Putamen (tissue), 1 donor: Measurements from ENCODE around the gene GOPC.

Source experiments
- DNase-seq: peaks from one replicate; pipeline ENCODE4 v3.0.0-alpha.2; 2016; ENCODE audit warnings: low spot score

GOPC gene

DNA sequence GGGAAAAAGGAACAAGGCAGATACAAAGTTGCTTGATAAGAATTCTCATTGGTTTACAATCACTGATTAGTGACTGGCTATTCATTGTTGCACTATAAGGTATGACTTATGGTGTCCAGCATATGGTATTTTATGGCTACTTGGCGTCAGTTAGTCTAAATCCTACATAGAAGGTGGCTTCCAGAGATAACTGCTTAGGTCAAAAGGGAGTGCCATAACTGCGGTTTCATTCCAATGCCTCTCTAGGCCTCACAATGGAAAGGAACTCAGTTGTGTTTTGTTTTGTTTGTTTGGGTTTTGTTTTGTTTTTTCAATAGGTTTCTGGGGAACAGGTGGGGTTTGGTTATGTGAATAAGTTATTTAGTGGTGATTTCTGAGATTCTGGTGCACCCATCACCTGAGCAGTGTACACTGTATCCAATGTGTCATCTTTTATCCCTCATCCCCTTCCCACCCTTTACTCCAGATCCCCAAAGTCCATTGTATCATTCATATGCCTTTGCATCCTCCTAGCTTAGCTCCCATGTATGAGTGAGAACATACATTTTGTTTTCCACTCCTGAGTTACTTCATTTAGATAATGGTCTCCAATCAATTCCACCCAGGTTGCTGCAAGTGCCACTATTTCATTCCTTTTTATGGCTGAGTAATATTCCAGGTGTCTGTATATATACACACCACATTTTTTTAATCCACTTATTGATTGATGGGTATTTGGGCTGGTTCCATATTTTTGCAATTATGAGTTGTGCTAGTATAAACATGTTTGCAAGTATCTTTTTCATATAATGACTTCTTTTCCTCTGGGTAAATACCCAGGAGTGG lies 7.0 kb downstream of the GOPC start:
- DNase-seq = no peak

DNA sequence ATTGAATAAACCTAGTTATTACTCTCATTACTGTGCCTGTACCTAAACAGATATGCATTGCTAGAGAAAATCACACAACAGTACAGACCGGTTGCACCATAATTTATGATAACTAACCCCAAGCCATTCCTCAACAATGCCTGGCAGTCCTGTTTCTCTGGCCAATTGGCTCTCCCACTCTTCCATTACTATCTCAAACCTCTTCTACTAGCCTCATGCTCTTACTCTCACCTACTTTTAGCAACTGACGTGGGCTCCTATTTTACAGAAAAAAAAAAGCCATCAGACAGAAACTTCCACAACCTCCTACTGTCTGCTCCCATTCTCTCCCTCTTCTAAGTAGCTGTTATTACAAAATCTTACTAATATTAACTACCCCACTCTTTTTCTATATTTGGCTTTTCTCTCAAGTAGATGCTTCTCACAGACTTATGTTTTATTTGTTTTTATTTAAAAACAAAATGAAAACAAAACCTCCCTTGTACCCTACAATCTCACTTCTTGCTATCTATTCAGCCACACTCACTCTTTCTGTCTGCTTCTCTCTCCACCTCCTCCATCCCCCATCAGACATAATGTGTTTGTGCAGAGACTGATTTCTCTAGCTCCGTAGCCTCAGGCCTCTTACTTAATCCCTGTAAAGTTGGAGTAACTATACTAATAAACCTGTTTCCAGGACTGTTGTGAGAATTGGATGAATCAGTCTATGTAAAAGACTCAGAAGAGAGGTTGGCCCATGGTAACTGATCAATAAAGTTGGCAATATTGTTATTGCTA lies 9.1 kb downstream of the GOPC start:
- DNase-seq = peak; percentile 27

DNA sequence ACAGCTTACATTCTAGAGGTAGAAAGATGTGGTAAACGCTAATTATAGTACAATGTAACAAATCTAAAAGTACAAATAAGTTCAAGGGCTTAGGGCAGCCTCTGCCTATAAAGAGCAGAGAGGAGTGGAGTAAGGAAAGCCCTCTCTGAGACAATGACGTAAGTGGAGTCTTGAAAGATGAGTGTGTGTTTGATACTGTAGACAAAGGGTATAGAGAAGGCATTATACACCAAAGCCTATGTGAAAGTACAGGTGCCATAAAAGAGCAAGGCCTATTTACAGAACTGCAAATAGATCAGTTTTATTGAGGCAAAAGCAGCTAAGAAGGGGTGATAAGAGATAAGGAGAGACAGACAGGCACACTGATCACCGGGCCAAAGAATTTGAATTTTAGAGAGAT lies 10.9 kb downstream of the GOPC start:
- DNase-seq = no peak

DNA sequence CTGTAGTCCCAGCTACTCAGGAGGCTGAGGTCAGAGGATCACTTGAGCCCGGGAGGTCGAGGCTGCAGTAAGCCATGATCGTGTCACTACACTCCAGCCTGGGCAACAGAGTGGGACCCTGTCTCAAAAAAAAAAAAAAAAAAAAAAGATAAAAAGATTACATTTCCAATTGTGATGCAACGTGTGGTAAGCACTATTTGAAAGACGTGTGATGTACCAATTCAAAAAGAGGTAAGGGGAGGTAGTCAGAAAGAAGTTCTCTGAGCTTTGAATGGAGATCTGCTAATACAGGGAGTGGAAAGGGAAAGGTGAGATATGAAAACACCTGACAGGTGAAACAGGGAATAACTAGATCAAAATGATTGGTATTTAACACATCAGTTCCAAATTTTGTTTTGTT lies 11.9 kb downstream of the GOPC start:
- no peak for DNase-seq

DNA sequence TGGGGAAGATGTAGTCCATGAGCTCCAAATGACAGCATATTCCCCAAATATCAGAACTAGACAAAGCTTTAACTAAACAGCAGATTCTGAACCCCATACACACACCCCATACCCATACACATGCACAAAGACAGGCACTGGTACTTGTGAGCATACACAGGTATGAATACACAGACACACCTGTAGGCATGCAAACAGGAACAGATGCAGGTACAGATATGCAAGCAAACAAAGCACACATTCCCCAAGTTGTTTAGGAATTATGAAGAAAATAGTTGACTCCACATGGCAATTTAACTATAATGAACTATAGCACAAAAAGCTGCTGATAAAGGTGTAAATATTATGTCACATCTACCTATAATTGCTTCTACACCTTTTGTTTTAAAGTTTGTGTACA lies 16.7 kb downstream of the GOPC start:
- DNase-seq = no peak

DNA sequence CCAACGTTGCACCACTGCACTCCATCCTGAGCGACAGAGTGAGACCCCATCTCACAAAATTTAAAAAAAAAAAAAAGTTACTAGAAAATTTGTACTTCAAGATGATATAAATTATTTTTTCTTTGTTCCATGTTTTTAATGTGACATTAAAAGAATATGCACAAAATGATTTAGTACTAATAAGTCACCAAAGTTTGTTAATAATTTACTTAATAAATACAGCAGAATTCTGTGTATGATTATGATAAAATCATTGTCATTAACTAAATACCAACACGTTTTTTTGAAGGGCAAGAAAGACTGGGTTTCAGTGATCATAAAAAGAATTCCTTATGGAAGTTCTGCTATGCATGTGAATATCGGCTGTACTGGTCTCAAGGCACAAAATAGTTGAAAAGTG lies 28.1 kb downstream of the GOPC start:
- DNase-seq = no peak

DNA sequence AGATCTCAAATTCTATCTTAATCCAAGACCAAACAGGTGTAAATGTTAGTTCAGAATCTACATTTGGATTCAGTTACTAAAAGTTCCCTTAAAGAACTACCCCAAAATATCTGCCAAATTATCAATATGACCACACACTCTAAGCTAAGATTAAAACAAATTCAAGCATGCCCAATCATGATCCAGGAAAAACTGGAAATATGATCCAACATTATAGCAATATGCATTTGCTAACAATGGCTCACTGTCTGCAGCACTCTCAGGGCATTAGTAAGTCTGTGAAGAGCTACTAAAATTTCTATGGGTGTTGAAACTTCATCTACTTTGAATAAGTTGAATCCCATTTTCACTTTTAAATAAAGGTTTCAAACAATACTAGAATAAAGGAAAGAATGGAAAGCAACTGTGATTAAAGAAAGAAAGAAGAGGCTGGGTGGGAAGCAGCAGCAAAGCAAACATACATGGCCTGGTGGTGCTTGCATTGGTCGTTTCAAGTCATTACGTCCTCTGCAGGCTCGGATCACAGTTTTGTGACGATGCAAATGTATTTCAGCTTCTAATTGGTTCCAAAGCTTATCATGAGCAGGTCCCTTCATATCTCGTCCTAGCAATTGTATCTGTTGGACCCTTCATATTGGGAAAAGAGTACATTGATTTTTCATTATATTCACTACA lies 29.2 kb downstream of the GOPC start:
- DNase-seq = no peak

DNA sequence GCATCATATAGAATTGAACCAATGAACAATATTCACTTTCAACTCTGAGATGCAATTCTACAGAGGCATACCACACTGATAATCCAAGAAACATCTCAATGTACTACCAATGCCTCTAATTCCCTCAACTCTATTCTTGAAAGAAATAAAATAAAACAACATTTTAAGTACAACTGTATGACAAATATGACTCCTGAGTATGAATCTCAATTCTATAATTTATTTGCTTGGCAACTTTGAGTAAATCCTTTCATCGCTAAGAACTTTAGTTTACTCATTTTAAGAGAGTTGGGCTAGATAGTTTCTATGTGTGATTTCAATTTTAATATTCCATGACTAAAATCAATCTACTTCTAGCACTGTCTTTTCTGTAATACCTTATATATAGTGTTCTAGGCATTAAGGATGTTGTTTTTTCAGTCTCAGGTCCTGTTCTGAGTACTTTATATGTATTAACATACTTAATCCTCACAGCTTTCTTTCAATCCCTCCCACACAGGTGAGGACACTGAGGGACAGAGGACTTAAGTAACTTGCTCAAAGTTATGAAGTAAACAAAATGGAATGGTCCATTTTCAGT lies 33.4 kb downstream of the GOPC start:
- DNase-seq = no peak

DNA sequence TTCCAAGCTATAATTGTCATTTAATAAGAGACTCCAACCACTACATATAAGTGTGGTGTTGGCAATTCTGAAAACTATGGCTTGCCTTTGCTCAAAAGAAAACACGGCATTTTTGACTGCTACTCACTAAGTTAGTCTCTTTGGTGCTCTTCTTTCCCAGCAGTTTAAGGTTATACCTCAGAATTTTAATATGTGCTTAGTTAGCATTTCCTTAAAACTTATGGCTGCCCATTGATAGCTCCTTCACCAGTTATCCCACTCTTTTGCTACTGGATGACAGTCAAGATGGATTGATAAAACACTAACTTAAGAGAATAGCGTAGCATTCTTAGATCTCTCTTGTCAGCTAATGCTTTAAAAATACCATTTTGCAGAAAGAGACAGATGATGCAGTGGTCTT lies 34.1 kb downstream of the GOPC start:
- DNase-seq = no peak

DNA sequence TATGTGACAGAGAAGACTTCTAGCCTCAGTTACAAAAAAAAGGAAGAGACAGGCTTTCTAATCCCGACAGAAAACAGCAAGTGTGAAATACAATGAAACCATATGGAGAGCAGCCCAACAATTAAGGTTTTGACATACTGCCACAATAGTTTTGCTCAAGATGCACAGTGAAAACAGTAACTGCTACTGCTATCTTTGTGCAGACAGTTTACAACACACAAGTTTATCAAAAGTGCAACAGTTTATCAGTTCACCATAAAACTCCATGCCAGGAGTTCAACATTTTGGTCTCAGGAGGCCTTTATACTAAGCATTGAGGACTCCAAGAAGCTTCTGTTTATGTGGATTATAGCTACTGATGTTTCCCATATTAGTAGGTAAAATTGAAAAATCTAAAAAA lies 37.6 kb downstream of the GOPC start:
- DNase-seq = no peak

DNA sequence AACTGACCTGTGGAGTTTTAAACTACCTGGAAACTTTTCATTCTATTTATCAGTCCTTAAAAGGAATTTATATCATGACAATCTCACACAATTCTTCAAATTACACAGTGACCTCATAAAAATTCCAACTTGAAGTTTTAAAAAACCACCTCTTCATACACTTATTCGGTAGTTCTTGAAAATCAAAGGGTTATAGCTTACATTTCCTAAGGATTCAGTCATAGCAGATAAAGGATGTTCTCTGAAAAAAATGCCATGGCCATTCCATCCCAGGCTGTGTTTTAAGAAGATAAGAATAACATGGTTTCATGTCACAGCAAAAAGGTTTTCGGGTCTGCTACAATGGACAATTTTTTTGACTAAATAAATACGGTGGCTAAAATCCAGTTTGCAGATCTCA lies 41.2 kb downstream of the GOPC start:
- DNase-seq = no peak

DNA sequence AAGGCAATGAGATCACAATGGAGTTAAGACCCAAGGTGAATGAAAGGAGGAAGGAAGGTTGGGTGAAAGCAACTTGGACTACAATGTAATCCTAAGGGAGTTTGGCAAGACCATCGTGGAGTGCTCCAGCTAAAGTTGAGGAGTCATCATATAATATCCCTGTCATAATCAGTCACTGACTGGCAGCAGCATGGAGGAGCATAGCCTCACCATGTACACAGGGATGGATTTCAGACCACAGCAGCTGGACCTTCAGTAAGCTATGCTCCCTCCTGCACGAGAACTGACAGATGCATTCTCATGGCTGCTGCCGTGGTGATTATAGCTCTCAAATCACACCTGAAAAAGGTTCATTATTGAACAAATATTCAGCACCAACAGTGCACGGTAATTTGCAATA lies 43.0 kb downstream of the GOPC start:
- DNase-seq = no peak

DNA sequence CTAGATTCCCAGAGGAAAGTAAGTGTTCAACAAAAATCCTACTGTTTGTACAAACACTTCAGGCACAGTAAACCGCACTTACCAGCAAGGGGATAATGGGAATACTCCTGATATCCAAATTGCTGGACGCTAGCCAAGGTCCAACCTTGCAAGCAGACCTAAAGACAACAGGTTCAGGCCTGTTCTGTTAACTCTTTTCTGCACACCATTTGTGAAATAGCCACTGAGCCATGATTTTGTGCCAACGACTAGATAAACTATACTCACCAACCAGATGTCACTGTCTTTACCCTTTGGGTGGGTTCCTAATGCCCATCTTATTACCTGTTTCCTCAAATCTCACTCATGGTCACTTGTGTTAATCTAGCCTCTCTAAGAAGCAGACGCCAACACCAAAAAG lies 43.5 kb downstream of the GOPC start:
- DNase-seq = no peak

DNA sequence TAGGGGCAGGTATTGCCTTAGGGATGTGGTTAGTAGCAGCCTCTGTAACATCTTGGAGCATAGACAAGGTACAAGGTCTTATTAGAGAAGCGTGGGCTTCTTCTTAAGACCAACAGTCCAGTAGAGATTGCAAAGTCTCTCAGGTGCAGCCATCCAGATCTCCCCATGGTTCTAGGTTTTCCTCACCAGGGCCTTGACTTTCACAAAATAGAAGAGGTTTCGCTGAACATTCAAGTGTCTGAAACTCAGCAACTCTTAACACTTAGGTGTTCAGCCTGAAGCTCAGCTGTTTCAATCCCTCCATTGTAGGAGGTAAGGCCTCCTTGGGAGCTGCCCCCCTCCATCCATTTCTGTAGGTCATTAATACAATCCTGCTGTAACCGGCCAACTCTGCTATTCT lies 44.4 kb downstream of the GOPC start:
- DNase-seq = no peak

DNA sequence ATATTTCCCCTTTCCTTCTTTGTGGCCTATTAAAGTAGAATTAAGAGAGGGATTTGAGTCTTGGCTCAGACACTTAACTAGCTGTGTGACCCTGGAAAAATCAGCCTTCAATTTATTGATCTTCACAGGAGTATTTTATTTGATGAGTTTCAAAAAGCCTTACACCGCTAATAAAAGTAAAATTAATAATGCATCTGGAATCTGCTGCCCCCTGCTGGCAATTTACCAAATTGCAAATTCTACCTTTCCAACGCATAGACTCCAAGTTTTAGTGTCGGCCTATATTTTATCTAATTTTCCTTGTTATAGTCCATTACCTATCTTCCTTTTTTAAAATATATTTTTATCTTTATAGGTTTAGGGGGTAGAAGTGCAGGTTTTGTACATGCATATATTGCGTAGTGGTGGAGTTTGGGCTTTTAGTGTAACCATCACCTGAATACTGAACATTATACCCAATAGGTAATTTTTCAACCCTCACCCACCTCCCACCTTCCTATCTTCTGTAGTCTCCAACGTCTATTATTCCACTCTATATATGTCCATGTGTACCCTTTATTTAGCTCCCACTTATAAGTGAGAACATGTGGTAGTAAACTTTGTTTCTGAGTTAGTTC lies 46.3 kb downstream of the GOPC start:
- DNase-seq = peak; percentile 52

DNA sequence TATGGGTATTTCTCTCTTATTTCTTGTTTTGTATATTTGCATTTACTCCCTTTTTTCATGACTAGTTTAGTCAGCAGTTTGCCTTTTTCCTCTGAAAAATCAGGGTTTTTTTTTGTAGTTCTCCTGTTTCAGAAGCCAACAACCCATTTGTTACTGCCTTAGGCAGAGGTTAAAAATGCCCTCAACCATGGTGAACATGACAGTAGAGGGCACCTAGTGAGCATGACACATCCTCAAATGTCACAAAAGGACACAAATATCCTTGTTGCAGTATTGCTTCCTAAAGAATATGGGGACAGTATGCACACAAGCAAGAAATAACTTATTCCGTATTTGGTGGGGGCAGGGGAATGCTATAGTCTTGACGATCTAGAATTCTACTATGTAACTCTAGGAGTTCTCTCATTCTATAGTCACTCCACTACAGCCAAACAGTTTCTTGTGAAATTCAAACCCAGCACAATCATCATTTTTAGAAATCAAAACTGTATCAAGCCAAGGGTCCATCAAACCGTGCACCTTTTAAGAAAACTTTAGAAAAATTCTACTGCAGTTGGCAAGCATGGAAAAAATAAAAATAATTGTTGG lies 47.0 kb downstream of the GOPC start:
- DNase-seq = no peak

DNA sequence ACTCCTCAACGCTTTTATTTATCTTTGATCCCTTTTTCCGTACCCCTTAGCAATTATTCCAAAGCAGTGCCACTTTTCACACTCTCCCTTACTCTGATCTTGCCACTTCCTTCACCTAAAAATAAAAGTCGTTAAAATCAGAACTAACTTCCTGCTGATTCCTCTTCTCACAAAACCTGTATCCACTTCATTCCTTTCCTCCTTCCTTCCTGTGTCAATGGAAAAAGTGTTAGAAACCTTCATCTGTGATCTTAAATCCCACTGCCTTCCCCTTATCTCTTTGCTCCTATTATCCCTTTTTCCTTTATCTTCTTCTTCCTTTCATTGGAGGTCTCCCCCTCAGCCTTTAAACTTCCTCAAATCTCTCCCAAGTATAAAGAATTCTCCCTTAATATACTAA lies 49.2 kb downstream of the GOPC start:
- DNase-seq = no peak

DNA sequence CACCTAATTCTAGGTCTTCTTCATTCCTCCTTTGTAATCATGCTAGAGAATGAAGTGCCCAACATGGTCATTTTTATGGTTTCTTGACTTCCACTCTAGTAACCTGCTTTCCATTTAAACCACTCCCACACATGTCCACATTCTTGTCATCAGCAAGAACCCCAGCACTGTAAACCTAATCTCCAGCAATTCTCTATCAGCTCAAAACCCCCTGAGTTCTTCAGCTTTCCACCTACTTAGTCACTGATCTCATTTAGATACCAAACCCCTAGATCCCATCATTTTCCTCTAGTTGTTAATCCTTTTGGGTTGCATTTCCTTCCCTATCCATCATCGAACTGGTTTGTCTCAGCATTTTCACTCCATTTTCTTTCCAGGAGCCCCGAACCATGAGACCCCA lies 49.7 kb downstream of the GOPC start:
- DNase-seq = no peak

DNA sequence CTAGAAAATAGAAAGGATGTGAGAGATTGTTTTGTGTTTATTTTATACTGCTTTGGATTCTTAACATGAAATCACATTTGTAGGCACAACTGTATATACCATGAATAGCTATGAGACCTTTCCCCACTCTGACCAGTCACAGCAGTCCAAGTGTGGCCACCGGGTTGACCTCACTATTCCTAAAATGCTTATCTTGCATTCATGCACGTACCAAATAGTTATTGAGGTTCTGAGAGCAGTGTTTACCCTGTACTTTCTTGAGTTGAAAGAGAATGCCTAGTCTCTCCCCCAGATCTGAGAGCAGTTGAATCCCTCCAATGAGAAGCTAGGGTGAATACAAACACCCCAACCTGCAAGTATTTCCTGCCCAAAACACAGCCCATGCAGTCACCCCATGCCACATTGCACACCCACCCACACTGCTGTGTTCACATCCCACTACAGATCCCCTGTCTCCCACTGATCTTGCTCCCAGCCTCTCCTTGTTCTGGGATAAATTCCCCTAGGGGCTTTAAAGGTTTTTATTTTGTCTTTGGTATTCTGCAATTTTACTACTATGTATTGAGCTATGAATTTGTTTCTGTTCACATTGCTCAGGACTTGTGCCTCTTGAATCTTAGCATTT lies 51.6 kb downstream of the GOPC start:
- no peak for DNase-seq

DNA sequence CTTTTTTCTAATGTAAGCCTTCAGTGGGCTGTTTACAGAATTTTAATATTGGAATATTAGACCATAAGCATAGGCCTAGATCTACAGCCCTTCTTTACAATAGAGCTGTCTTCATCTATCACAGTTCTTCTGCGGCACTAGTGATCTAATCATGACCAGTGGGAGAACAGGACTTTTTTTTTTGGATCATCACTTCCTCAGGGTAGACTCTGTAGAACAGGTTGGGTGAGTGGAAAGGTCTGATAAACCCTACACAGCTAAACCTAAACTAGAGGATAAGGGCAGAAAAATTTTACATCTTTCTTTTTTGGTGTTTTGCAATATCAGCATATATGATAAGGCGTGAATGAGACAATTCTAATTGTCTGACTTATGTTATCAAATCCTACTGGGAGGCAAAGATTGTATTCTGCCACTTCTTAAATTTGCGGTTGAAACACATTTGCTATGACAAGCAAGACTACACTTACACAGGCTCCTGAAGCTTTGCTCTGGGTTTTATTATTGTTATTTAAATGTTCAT lies 52.2 kb downstream of the GOPC start:
- DNase-seq = no peak

DNA sequence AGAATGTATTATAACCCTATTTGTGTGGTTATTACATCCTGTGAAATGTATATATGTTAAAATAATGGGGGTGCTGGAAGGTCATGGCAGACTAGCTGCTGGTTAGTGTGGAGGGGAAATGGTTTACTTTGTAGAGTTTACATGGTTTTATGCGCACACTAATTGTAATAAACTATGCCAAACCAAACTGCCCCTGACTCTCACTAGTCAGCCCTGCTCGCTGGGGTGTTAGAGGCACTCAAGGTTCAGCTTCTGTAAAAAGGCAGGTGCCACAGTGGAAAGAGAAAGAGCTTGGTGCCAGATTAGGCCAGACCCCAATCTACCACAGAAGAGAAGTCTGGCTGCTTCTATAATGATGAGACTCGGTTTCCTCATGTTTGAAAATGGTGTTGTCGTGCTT lies 52.7 kb downstream of the GOPC start:
- no peak for DNase-seq
